ENCODE data around the gene DHPS. TPM values are rescaled to one million over a fixed set of nuclear protein-coding genes. Genes with fewer than 3 reads are reported as not detected.
"Not testable (repeated sequence)": the region's sequence is repeated elsewhere in the genome, so short reads cannot be mapped to it uniquely, and the experiment has no call there.

The DHPS gene
- total RNA-seq, 1 experiment from 2014 or later, result 52.7 TPM

DNA sequence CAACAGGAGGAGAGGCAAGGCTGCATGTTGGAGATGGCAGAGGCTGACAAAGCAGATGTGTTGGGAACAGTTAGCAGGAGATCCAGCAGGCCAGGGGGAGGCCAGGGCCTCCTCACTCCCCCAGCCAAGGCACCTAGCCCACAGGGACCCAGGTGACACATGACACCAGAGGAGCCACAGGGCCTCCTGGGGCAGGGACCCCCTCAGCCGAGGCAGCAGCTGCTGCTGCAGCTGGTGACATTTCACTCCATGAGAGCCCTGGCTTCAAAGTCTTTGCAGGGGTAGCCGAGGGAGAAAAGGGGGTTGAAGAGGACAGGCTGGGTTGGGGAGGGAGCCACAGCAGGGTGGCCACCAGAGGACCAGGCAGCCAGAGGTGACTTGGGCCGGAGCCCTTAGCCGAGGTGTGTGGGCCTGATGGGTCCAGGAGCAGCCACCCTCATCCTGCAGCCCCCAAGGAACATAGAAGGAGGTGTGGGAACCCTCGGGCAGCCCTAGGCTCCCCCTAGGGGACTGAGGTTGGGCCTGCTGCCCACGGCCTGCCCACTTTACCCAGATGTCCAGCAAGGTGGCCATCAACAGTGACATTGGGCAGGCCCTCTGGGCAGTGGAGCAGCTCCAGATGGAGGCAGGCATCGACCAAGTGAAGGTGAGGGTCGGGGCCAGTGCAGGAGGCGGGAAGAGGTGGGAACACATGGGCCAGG is 6.0 kb upstream of the DHPS start, which contains the start of gene GNG14:
Gene GNG14 (plus strand): TSS at position 503 of the 701 bp plus-strand sequence. CDS start 51 bp downstream, at position 554.
- in situ Hi-C loops (cut with HindIII; ENCODE audit: low pct_unique_long_range_greater_than_20kb, low sequenced_read_pairs), result no loop called here
- no peak for DNase-seq (ENCODE audit: low read depth, low spot score)

GRCh38 chr19:12685831-12686230 is 4.2 kb upstream of the DHPS start:
- no peak for DNase-seq (ENCODE audit: low read depth, low spot score)
- in situ Hi-C loops (cut with HindIII; ENCODE audit: low pct_unique_long_range_greater_than_20kb, low sequenced_read_pairs), result no loop called here

- in situ Hi-C loops (cut with HindIII; ENCODE audit: low pct_unique_long_range_greater_than_20kb, low sequenced_read_pairs), result no loop called here
- no peak for DNase-seq (ENCODE audit: low read depth, low spot score)
Measured at GRCh38 chr19:12680034-12680433, 1.6 kb downstream of the DHPS start.

DNA sequence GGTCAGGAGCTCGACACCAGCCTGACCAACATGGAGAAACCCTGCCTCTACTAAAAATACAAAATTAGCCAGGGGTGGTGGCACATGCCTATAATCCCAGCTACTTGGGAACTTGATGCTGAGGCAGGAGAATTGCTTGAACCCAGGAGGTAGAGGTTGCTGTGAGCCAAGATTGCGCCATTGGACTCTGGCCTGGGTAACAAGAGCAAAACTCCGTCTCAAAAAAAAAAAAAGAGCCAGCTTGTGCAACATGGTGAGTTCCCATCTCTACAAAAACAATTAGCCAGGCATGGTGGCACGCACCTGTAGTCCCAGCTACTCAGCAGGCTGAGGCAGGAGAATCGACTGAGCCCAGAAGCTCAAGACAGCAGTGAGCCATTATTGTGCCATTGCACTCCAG is 3.6 kb downstream of the DHPS start:
- DNase-seq (ENCODE audit: low read depth, low spot score); in situ Hi-C loops (cut with HindIII; ENCODE audit: low pct_unique_long_range_greater_than_20kb, low sequenced_read_pairs): not testable (repeated sequence)

DNA sequence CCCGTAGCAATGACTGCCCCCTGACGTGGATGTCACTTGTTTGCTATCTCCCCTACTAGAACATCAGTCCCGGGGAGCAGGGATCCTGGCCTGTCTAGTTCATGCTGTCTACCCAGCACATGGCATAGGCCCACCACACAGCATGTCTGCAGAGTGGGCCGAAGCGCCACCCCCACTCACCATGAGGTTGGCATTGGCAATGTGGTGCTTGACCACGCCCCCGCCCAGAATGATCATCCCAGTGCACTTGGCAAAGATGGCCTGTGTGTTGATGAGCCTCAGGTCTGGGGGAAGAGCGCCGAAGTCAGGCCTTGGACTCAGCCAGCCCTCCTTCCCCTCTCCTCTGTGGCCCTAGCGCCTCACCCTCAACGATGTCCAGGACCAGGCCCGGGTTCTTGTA is 4.8 kb downstream of the DHPS start:
- in situ Hi-C loops (cut with HindIII; ENCODE audit: low pct_unique_long_range_greater_than_20kb, low sequenced_read_pairs), result no loop called here
- no peak for DNase-seq (ENCODE audit: low read depth, low spot score)

DNA sequence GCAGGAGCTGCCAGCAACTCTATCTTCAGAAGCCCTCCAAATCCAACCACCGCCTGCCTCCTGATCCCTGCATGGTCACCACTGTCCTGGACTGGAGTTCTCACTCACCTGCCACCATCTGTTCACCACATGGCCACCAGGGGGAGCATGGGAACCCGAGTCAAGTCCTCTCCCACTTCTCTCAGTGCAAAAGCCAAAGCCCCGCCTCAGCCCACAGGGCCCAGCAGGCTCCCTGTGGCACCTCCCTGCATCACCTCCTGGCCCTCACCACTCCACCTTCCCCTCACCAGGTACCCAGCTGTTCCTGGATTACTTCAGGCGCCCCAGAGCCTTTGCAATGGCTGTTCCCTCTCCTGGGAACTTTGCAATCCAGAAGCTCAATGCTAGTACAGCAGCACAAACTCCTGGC is 5.3 kb downstream of the DHPS start:
- DNase-seq (ENCODE audit: low read depth, low spot score), result peak; percentile 83
- in situ Hi-C loops (cut with HindIII; ENCODE audit: low pct_unique_long_range_greater_than_20kb, low sequenced_read_pairs), result no loop called here

GRCh38 chr19:12675940-12676339 is 5.7 kb downstream of the DHPS start:
- no peak for DNase-seq (ENCODE audit: low read depth, low spot score)
- in situ Hi-C loops (cut with HindIII; ENCODE audit: low pct_unique_long_range_greater_than_20kb, low sequenced_read_pairs), result no loop called here

DNA sequence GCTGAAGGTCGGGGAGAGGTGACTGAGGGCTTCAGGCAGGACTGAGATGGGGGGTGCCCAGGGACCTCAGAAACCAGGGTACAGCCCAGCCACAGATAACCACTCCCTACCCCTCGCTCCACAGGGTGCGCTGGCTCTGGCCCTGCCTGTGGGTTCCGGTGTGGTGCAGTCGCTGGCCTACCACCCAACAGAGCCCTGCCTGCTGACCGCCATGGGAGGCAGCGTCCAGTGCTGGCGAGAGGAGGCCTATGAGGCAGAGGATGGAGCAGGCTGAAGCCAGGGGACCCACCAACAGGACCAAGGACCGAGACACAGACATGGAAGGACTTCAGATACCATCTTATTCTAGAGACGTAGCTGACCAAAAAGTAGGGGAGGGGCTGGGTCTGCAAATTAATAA is 6.3 kb downstream of the DHPS start:
- no peak for DNase-seq (ENCODE audit: low read depth, low spot score)
- in situ Hi-C loops (cut with HindIII; ENCODE audit: low pct_unique_long_range_greater_than_20kb, low sequenced_read_pairs), result no loop called here

GRCh38 chr19:12672744-12673143 is 8.9 kb downstream of the DHPS start:
- in situ Hi-C loops (cut with HindIII; ENCODE audit: low pct_unique_long_range_greater_than_20kb, low sequenced_read_pairs), result no loop called here
- DNase-seq (ENCODE audit: low read depth, low spot score), result peak; percentile 50

DNA sequence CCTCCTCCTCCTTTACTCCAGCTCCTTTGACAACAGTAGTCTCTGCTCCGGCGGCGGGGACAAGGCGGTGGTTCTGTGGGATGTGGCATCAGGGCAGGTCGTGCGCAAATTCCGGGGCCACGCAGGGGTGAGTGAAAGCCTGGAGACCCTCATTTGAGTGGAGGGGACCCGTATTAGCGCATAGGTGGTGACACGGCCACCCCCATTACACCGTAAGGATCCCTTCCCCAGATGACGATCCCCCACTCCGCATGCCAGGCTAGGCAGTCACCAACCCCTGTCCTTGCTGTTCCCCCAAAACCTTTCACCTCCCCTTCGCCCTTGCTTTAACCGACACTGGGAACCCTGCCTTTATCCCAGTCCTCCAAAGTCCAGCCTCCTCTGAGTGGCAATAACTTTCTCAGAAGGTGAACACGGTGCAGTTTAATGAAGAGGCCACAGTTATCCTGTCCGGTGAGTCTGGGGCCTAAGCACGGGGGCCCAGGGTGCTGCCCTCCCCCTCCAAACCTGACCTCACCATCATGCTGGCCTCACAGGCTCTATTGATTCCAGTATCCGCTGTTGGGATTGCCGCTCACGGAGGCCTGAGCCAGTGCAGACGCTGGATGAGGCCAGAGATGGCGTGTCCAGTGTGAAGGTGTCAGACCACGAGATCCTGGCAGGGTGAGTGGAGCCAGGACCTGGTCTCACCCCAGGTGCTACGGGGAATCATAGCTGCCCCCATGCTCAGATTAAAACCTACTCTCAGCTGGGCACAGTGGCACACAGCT is 11.3 kb downstream of the DHPS start:
- DNase-seq (ENCODE audit: low read depth, low spot score), result no peak
- in situ Hi-C loops (cut with HindIII; ENCODE audit: low pct_unique_long_range_greater_than_20kb, low sequenced_read_pairs), result no loop called here

GRCh38 chr19:12669270-12670158 is 12.2 kb downstream of the DHPS start:
- in situ Hi-C loops (cut with HindIII; ENCODE audit: low pct_unique_long_range_greater_than_20kb, low sequenced_read_pairs), result no loop called here

DNA sequence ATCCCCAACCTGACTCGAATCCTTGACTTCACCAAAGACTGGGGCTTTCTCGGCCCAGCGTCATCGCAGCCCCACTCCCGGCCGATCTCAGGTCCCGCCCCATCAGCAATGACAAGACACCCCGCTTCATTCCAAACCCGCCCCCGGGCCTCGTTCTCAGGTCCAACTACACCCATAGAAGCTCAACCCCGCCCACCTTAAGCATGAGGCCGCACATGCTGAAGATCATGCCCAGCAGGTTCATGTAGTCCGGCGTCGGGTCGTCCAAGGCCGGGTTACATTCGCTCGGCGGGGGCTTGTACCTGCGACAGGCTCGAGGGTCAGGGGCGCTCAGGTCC is 12.8 kb downstream of the DHPS start:
- in situ Hi-C loops (cut with HindIII; ENCODE audit: low pct_unique_long_range_greater_than_20kb, low sequenced_read_pairs), result no loop called here
- no peak for DNase-seq (ENCODE audit: low read depth, low spot score)

More at GRCh38 chr19:12669270-12670158, 12.2 kb downstream of the DHPS start:
- peak; percentile 72 for DNase-seq (ENCODE audit: low read depth, low spot score)

DNA sequence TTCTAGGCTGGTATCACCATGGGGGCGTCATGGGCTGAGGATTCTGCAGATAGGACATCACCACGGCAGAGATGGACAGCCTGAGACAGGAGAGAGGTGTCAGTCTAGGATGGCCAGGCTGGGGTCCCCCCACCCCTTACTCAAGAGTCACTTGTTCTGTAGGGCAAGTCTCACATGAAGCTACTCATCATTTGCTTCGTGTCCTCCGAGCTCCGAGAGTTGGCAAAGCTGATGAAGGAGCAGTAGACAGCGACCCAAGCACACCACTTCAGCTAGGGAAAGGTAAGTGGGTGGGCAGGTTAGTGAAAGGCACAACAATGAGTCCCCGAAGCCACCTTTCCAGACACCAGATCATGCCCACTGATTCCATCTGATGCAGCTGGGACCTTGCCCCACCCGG is 13.3 kb downstream of the DHPS start:
- in situ Hi-C loops (cut with HindIII; ENCODE audit: low pct_unique_long_range_greater_than_20kb, low sequenced_read_pairs), result no loop called here
- DNase-seq (ENCODE audit: low read depth, low spot score), result no peak

DNA sequence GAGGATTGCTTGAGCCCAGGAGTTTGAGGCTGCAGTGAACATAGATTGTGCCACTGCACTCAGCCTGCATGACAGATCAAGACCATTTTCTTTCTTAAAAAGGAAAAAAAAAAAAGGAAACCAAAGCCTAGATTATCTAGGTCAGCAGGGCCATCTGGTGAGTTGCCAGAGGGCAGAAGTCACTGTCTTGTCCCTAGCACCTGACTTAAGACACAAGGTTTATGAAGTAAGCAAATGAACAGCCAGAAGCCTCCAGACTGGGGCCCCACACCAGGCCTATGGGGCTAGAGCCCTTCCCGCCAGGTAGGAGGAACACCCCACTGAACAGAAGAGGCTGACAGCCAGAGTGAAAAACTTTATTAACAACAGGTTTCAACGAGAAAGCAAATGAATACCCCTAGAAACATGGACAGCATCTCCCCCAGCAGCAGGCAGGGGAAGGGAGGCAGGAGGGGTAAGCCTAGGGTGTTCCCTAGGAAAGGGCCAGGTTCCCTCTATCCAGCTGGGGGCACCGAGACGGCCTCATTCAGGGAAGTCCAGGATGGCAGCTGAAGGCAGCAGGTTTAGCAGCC is 13.9 kb downstream of the DHPS start:
- in situ Hi-C loops (cut with HindIII; ENCODE audit: low pct_unique_long_range_greater_than_20kb, low sequenced_read_pairs), result no loop called here
- no peak for DNase-seq (ENCODE audit: low read depth, low spot score)

DNA sequence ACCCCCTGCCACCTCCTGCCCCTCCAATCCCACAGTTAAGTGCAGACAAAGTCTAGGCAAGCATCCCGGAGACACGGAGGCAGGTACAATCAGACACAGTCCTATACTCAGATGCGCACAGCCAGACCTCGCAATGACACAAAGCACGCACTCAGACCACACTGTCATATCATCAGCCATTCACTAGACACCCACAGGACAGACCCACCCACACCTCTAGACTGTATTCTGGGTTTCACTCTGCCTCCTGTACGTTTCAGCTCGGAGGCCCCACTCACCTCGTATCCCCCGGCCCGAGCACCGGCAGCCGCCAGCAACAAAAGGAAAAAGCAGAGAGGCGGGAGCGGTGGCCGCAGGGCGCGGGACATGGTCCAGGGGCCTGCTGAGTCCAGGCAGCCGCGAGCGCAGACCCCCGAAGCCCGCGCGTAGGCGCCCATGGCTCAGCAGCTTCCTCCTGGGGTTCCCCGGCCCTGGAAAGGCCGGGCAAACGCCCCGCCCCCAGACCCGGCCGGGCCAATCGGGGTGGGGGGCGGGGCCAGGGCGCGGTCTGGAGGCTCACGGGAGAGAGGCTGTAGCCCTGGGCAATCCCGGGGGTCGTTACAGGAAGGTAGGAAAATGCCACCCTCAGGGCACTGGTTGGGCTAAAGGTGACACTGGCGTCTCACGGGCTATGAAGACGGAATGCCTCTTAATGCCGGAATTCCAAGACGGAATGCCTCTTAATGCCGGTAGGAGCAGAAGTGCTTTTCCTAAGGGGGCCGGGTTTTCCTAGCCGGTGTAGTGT is 15.2 kb downstream of the DHPS start, which contains the start of the genes MAN2B1 and WDR83:
Gene MAN2B1 (minus strand): TSS at position 478 of the 784 bp plus-strand sequence. CDS start 41 bp downstream, at position 437.
Gene WDR83 (plus strand): TSS at position 543 of the 784 bp plus-strand sequence. CDS start 2,984 bp downstream, outside the sequence.
- in situ Hi-C loops (cut with HindIII; ENCODE audit: low pct_unique_long_range_greater_than_20kb, low sequenced_read_pairs), result no loop called here
- peak; percentile 58 for DNase-seq (ENCODE audit: low read depth, low spot score)

- in situ Hi-C loops (cut with HindIII; ENCODE audit: low pct_unique_long_range_greater_than_20kb, low sequenced_read_pairs), result no loop called here
- no peak for DNase-seq (ENCODE audit: low read depth, low spot score)
Measured at GRCh38 chr19:12665671-12666264, 15.9 kb downstream of the DHPS start.

GRCh38 chr19:12665281-12665573 is 16.5 kb downstream of the DHPS start:
- in situ Hi-C loops (cut with HindIII; ENCODE audit: low pct_unique_long_range_greater_than_20kb, low sequenced_read_pairs), result no loop called here
- DNase-seq (ENCODE audit: low read depth, low spot score), result no peak
